Measurements from ENCODE around the gene CEP57L1. TPM values are rescaled to one million over a fixed set of nuclear protein-coding genes. Genes with fewer than 3 reads are reported as not detected.
A peak's percentile ranks its signal among the peaks of the same experiment; 100 is the strongest.

Gene CEP57L1
- total and polyA plus RNA-seq, 2 experiments from 2014 or later = 17.1 to 20.2 TPM

GRCh38 chr6:109197061-109197460, 101.8 kb downstream of the CEP57L1 start (continued):
- TF ChIP-seq, protein P1, sequence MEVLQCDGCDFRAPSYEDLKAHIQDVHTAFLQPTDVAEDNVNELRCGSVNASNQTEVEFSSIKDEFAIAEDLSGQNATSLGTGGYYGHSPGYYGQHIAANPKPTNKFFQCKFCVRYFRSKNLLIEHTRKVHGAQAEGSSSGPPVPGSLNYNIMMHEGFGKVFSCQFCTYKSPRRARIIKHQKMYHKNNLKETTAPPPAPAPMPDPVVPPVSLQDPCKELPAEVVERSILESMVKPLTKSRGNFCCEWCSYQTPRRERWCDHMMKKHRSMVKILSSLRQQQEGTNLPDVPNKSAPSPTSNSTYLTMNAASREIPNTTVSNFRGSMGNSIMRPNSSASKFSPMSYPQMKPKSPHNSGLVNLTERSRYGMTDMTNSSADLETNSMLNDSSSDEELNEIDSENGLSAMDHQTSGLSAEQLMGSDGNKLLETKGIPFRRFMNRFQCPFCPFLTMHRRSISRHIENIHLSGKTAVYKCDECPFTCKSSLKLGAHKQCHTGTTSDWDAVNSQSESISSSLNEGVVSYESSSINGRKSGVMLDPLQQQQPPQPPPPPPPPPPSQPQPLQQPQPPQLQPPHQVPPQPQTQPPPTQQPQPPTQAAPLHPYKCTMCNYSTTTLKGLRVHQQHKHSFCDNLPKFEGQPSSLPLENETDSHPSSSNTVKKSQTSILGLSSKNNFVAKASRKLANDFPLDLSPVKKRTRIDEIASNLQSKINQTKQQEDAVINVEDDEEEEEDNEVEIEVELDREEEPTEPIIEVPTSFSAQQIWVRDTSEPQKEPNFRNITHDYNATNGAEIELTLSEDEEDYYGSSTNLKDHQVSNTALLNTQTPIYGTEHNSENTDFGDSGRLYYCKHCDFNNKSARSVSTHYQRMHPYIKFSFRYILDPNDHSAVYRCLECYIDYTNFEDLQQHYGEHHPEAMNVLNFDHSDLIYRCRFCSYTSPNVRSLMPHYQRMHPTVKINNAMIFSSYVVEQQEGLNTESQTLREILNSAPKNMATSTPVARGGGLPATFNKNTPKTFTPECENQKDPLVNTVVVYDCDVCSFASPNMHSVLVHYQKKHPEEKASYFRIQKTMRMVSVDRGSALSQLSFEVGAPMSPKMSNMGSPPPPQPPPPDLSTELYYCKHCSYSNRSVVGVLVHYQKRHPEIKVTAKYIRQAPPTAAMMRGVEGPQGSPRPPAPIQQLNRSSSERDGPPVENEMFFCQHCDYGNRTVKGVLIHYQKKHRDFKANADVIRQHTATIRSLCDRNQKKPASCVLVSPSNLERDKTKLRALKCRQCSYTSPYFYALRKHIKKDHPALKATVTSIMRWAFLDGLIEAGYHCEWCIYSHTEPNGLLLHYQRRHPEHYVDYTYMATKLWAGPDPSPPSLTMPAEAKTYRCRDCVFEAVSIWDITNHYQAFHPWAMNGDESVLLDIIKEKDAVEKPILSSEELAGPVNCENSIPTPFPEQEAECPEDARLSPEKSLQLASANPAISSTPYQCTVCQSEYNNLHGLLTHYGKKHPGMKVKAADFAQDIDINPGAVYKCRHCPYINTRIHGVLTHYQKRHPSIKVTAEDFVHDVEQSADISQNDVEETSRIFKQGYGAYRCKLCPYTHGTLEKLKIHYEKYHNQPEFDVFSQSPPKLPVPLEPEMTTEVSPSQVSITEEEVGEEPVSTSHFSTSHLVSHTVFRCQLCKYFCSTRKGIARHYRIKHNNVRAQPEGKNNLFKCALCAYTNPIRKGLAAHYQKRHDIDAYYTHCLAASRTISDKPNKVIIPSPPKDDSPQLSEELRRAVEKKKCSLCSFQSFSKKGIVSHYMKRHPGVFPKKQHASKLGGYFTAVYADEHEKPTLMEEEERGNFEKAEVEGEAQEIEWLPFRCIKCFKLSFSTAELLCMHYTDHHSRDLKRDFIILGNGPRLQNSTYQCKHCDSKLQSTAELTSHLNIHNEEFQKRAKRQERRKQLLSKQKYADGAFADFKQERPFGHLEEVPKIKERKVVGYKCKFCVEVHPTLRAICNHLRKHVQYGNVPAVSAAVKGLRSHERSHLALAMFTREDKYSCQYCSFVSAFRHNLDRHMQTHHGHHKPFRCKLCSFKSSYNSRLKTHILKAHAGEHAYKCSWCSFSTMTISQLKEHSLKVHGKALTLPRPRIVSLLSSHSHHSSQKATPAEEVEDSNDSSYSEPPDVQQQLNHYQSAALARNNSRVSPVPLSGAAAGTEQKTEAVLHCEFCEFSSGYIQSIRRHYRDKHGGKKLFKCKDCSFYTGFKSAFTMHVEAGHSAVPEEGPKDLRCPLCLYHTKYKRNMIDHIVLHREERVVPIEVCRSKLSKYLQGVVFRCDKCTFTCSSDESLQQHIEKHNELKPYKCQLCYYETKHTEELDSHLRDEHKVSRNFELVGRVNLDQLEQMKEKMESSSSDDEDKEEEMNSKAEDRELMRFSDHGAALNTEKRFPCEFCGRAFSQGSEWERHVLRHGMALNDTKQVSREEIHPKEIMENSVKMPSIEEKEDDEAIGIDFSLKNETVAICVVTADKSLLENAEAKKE (CRISPR knock-in tag; IDR thresholded peaks at IDR 0.05) = no peak
- TF ChIP-seq JUNB (IDR thresholded peaks at IDR 0.05; ENCODE audit: unreplicated experiment) (no peak), CREB1 (CRISPR knock-in tag; IDR thresholded peaks at IDR 0.05; ENCODE audit: low read depth) (no peak), STAT1 (IDR thresholded peaks at IDR 0.05; ENCODE audit: unreplicated experiment) (no peak)

DNA sequence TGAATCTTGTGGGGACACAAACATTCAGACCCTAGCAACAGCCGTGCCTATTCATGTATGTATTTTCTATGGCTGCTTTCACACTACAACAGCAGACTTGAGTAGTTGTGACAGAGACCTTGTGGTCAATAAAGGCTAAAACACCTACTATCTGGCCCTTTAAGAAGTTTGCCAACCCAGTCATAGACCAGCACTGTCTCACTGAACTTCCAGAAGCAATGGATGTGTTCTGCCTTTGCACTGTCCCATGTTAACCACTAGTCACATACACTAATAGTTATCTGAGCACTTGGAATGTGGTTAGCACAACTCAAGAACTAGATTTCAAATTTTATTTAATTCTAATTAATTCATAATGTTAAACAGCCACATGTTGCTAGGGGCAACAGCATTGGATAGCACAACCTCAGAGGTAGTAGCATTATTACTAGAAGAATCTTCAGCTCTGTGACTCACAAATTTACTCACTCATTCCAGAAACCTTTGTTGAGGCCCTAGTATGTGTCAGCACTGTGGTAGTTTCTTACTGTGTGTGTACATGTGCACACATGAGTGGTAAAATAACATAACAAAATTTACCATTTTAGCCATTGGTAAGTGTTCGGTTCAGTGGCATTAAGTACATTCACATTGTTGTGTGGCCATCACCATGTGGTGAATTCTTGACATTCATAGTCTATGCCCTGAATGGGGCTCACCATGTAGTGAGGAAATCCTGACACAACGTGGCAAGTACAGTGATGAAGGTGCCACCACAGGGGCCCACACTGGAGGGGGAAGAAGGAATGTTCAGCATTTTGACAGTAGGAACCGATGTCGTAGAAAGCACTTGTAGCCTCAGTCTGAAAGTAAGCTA, 107.3 kb downstream of the CEP57L1 start:
- no peaks in the 10 kb centered on the region for H3K4me1 ChIP-seq (ENCODE audit: insufficient read depth)
- H3K27ac ChIP-seq (ENCODE audit: low read depth) = no peak overlapping the region
- no peaks in the 10 kb centered on the region for H3K36me3 Mint-ChIP-seq (ENCODE audit: low read depth)
- H4K20me1 ChIP-seq (replicated peaks; ENCODE audit: insufficient read depth) = no peaks in the 10 kb centered on the region
- no peak overlapping the region for H3K27ac Mint-ChIP-seq
- H3K9me3 Mint-ChIP-seq = no peaks in the 10 kb centered on the region
- H3K4me3 ChIP-seq = no peak overlapping the region
- no peaks in the 10 kb centered on the region for H3K27me3 ChIP-seq (ENCODE audit: insufficient read depth)
- no peaks in the 10 kb centered on the region for H3K27me3 Mint-ChIP-seq (ENCODE audit: insufficient read depth, low read depth, poor library complexity)
- ATAC-seq = no peak
- H3K79me2 ChIP-seq (replicated peaks; ENCODE audit: insufficient read depth) = no peaks in the 10 kb centered on the region
- H3K36me3 ChIP-seq (ENCODE audit: insufficient read depth) = no peaks in the 10 kb centered on the region
- no peak overlapping the region for H2AFZ ChIP-seq
- peak; percentile 17 for DNase-seq (ENCODE audit: low spot score)
- H3K4me3 Mint-ChIP-seq = no peak overlapping the region
- H3K4me2 ChIP-seq = no peak overlapping the region
- H3K9me2 ChIP-seq (ENCODE audit: insufficient read depth) = peaks cover 10% of the 10 kb centered on the region; the same call in 1 of the 2 replicates
- no peaks in the 10 kb centered on the region for H3K4me1 Mint-ChIP-seq
- H3F3A ChIP-seq (replicated peaks; ENCODE audit: low read depth) = no peaks in the 10 kb centered on the region
- TF ChIP-seq NANOG (IDR thresholded peaks at IDR 0.05; ENCODE audit: borderline replicate concordance) (no peak), POLR2AphosphoS5 (IDR thresholded peaks at IDR 0.05; ENCODE audit: low read depth) (no peak), STAT1 (IDR thresholded peaks at IDR 0.05; ENCODE audit: unreplicated experiment) (no peak), EZH2phosphoT487 (IDR thresholded peaks at IDR 0.05; ENCODE audit: unreplicated experiment) (no peak), ZNF331 (CRISPR knock-in tag; IDR thresholded peaks at IDR 0.05; ENCODE audit: low read depth) (no peak), ZNF114 (CRISPR knock-in tag; IDR thresholded peaks at IDR 0.05) (no peak), CREB1 (CRISPR knock-in tag; IDR thresholded peaks at IDR 0.05; ENCODE audit: low read depth) (no peak), JUNB (IDR thresholded peaks at IDR 0.05; ENCODE audit: unreplicated experiment) (no peak)
- TF ChIP-seq, protein P2, sequence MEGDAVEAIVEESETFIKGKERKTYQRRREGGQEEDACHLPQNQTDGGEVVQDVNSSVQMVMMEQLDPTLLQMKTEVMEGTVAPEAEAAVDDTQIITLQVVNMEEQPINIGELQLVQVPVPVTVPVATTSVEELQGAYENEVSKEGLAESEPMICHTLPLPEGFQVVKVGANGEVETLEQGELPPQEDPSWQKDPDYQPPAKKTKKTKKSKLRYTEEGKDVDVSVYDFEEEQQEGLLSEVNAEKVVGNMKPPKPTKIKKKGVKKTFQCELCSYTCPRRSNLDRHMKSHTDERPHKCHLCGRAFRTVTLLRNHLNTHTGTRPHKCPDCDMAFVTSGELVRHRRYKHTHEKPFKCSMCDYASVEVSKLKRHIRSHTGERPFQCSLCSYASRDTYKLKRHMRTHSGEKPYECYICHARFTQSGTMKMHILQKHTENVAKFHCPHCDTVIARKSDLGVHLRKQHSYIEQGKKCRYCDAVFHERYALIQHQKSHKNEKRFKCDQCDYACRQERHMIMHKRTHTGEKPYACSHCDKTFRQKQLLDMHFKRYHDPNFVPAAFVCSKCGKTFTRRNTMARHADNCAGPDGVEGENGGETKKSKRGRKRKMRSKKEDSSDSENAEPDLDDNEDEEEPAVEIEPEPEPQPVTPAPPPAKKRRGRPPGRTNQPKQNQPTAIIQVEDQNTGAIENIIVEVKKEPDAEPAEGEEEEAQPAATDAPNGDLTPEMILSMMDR (conservative IDR thresholded peaks at IDR 0.05; ENCODE audit: low read depth in 2 of 2) = no peak
- TF ChIP-seq, protein P3, sequence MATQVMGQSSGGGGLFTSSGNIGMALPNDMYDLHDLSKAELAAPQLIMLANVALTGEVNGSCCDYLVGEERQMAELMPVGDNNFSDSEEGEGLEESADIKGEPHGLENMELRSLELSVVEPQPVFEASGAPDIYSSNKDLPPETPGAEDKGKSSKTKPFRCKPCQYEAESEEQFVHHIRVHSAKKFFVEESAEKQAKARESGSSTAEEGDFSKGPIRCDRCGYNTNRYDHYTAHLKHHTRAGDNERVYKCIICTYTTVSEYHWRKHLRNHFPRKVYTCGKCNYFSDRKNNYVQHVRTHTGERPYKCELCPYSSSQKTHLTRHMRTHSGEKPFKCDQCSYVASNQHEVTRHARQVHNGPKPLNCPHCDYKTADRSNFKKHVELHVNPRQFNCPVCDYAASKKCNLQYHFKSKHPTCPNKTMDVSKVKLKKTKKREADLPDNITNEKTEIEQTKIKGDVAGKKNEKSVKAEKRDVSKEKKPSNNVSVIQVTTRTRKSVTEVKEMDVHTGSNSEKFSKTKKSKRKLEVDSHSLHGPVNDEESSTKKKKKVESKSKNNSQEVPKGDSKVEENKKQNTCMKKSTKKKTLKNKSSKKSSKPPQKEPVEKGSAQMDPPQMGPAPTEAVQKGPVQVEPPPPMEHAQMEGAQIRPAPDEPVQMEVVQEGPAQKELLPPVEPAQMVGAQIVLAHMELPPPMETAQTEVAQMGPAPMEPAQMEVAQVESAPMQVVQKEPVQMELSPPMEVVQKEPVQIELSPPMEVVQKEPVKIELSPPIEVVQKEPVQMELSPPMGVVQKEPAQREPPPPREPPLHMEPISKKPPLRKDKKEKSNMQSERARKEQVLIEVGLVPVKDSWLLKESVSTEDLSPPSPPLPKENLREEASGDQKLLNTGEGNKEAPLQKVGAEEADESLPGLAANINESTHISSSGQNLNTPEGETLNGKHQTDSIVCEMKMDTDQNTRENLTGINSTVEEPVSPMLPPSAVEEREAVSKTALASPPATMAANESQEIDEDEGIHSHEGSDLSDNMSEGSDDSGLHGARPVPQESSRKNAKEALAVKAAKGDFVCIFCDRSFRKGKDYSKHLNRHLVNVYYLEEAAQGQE (IDR thresholded peaks at IDR 0.05; ENCODE audit: unreplicated experiment) = no peak

Data from GM23338 (cell line).